ENCODE data around the gene PRKCA.
"Not testable (repeated sequence)": the region's sequence is repeated elsewhere in the genome, so short reads cannot be mapped to it uniquely, and the experiment has no call there.

Gene PRKCA

DNA sequence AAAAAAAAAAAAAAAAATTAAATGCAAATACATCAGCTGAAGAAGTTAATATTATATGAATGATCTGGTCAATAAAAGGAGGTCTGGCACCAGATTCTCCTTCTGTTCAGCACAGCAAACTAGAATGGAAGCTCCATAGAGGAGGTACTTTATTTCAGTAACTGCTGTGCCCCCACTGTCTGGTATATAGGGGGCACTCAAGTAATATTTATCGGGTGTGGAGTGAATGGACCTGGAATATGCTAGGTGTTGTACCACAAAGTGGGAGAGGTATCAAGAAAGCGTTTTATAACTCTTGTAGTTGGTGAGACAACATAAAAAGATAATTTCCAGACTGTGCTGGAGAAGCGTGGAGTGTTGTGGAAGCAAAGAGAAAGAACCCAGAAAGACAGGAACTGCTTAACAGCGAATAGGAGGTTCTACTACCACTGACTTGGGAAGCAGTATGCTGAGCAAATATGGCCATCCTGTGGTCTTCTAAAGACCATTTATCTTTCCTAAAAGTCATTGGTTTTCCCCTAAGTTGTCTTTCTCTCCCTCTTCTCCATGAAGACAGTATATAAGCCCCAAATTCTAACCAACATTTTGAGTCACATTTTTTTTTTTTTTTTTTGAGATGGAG is 12.2 kb upstream of the PRKCA start:
- no peak for DNase-seq (ENCODE audit: low read depth)

DNA sequence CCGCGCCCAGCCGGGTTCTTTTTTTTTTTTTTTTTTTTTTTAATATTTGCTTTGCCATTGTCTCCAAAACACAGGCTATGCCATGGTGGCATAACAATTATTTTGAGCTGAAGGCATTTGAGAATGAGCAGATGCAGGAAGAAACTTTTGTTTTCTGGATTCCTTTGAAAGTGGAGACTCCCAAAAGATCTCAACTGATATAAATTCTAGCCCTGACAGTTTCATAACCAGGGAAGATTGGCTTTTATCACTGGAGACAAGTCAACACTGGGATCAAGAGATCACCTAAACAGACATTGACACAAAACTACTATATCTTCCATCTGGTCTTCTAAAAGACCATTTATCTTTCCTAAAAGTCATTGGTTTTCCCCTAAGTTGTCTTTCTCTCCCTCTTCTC is 10.1 kb upstream of the PRKCA start:
- DNase-seq (ENCODE audit: low read depth), result no peak

DNA sequence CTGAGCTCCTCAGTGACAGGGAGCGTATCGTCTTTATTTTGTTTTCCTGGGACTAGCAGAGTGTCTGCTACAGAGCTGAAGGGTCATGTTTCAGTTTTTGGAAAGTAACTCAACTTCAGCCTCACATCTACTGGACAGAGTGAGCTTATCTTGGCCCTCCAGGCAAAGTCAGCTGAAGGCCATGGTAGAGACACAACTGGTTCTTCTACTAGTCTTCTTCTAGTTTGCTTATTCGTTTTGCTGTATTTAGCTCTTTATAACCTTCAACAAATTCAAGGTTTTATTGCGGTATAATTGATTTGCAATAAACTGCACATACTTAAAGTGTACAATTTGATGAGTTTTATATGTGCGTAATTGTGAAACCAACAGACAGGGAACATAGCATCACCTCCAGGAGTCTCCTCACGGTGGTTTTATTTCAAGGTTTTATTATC is 6.1 kb upstream of the PRKCA start:
- DNase-seq (ENCODE audit: low read depth), result no peak

DNA sequence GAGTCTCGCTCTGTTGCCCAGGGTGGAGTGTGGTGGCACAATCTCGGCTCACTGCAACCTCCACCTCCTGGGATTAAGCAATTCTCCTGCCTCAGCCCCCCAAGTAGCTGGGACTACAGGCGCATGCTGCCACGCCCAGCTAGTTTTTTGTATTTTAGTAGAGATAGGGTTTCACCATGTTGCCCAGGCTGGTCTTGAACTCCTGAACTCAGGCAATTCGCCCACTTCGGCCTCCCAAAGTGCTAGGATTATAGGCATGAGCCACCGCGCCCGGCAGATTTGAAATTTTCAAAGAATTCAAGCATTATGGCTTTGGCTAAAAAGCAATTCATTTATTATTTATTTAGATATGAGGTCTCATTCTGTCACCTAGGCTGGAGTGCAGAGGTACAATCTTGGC is 5.0 kb upstream of the PRKCA start:
- not testable (repeated sequence) for DNase-seq (ENCODE audit: low read depth)

DNA sequence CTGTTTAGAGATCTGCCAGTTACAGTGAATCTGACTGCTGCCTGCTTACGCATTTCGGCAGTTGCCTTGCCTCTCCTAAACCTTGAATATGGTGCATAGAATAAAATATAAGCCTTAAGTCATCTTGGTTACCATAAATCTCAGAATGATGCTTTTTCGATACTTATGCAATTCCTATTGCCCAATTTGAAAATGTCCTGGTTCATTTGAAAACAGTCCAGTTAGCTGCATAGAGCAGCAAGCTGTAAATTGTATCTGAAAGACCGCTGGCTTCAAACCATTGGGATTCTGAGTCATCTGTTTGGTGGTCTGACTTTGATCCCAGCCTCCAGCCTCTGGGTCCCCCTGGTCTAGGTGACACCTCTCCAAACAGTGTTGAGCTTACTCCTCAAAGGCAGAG is 2.7 kb upstream of the PRKCA start:
- DNase-seq (ENCODE audit: low read depth), result no peak

DNA sequence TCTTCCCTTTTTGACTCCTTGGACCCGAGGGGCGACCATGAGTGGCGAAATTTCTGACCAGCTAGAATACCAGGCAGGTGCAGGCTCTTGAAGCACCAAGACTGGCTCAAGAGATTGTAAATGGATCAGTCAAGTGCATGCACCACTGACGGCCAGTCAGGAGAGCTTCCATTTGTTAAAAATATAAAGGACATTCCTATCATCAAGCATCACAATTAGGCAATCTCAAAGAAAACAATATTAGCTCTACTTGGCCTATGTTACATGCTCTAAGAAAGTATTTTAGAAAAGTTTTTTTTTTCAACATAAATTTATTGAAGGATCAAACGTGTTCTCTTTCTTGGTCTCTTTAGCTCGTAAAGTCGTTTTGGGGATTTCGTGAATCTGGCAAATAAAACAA is 1.5 kb upstream of the PRKCA start:
- no peak for DNase-seq (ENCODE audit: low read depth)

DNA sequence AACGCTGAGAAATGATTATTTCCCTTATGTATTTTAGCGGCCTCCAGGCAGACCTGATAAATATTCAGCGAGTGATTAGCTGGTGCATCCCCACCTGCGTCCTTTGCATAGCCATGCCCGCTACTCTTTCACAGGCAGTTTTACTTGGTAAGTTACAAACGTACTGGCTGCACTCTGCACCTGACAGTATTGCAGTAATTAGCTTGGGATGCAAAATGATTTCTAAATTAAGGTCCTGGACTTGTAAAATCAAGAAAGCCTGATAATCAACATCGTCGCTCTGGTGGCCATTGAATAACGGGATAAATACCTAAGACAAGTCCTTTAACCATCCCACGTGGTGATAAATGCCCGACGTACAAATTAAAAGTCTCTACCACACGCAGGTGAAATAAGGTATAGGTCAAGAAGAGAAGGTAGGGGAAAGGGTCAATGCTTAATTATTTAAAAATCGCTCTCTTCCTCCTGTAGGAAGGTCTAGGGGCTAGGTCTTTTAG is 998 bp upstream of the PRKCA start:
- no peak for DNase-seq (ENCODE audit: low read depth)

DNA sequence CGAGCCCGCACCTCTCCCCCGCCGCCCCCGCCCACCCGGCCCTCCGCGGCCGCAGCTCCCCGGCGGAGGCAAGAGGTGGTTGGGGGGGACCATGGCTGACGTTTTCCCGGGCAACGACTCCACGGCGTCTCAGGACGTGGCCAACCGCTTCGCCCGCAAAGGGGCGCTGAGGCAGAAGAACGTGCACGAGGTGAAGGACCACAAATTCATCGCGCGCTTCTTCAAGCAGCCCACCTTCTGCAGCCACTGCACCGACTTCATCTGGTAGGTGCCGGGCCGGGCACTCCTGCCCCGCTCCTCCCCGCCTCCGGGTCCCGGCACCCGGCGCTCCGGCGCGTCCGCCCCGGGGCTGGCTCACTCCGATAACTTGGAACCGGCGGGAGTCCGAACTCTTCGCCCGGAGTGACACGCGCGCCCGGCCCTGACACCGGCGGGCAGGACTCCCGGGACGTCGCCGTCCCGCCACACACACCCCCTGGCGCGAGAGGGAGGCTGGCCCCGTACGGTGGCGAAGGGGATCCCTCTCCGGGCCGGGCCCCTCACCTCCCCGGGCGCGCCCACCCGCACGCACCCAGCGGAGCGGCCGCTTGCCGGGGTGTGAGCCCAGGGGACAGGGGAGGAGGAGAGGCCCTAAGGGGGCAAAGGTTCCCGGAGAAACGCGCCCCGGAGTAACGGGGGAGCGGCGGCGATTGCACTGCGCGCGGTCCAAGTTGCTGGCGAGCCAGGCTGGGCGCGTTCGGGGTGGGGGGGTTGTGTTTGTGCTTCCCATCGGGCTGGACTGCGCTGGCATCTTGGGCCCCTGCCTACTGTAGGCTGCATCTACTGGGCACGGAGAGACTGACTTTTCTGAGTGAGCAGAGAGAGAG is 581 bp downstream of the PRKCA start:
- peak; percentile 45 for DNase-seq (ENCODE audit: low read depth)

DNA sequence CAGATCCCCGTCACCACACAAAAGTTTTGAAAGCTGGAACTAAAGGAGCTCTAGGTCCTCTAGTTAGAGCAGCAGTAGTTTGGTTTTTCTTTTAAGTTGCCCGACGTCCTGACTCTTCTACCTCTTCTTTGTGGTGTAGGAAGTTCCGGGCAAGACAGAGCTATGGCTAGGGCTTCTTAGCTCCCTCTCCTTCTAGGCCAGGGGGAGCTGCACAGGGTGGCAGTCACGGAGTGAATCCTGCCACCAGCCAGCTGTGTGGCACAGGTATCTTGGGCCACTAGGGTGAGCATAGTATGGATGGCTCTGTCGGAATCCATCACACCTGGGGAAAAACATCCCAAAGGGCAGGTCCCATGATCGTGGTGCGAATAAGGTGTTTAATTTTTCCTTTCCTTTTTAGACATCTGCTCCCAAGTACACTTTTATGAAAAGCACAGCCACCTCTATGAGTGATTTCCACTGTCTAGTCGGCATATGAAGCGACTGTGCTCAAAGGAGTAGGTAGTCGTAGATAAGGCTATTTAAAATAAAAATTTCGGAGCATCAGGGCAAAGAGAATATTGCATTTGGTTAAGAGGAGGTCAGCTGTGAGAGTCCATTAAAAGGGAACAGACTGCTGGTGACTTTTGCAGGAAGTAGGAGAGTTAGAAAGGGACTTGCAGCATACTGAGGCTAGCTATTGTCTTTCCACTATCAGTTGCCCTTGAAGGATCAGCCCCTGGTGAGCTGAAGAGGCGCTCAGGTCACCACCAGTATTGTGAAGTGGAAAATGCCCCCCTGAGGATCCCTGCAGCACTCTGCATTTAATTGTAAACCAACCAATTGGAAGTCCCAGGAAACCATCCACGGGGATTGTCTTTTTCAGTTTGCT is 2.1 kb downstream of the PRKCA start:
- DNase-seq (ENCODE audit: low read depth), result peak; percentile 1

DNA sequence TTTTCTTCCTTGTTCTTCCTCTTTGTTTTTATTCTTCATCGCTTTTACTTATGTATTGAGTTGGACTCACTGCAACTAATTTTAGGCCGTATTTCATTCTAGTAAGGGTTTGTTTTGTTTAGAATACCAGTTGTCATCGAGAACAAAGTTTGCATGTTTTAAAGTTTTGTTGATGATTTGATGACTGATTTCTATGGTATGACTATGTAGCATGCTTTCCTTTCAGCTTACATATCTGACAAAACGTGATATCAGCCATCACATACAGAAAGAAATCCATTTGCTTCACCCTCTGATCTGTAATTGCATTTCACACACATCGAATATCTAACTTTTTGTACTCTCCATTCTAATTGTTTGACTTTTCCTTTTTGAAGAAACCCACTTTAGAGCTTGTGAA is 4.0 kb downstream of the PRKCA start:
- DNase-seq (ENCODE audit: low read depth), result no peak

DNA sequence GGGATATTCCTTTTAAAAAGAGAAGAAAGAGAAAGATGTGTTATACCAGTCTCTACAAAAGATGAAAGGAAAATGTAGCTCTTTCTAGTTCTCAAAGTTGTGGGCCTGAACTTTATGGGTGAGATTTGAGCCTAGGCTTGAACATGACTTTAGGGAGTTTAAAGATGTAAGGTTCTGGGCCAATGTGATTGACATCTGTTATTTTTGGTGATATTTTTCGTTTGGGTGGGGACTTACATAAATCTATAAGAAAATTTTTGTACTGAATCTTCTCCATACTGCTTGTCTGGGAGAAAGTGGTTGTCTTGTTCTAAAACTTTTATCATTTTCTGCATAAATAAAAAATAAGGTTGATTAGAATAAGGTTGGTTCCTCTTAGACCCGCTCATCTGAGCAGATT is 4.8 kb downstream of the PRKCA start:
- no peak for DNase-seq (ENCODE audit: low read depth)

DNA sequence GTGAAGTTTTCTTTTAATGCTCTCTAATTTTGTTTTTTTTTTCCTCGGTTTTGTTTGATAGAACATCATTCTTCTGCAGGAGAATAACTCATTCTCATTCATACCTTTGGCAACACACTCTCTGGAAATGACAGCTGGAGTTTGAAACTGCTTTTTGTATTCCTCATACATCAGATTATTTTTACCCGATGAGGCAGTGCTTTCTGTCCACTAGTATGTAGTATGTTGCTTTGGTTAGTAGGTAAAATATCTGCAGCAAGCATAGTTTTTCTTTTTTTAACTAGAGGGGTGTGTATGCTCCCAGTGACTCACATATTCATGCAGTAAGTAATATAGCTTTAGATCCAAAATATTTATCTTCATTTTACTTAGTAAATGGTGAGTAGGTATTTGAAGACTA is 6.4 kb downstream of the PRKCA start:
- DNase-seq (ENCODE audit: low read depth), result no peak

DNA sequence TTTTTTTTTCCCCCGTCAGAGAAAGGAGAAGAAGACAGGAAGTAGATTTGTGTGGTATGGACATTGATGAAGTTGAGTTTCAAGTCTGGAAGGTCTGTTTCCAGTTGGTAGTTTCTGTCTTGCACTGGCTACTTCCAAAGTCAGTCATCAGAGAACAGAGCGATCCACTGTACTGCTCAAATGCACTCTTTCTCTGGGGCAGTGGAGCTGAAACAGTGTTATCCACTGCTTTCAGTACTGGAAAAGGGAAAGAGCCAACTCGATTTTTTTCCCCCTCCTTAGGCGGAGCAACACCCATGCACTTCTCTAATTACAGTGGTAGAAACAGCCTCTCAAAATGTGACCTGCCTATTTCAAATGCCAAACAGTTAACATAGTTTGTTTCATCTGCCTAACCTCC is 7.4 kb downstream of the PRKCA start:
- no peak for DNase-seq (ENCODE audit: low read depth)

DNA sequence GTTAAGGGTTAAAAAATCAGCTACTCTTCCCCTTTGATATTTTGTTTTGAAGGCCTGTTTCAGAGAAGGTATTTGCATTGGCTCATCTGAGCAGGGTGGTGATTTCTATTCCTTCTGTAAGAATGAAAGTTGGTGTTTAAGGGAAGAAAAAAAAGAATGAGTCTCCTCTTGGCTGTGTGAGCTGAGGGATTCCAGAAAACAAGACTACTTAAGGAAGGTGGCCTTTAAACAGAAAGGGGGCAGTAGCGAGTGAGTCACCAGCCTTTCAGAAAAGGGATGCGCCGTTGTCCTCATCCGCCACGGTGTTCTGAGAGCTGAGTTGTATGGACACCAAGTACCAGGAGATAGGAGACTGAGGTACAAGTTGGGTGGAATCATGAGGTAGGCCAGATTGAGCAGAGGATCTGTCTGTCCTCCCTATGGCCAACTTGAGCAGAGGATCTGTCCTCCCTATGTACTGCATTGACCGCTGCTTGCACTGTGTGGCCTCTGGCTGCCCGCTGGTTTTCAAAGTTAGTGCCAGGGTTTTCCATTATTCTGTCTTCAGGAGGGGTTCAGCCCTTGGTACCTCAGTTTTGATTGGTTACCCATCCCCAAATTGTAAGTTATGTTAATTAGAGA is 8.2 kb downstream of the PRKCA start:
- DNase-seq (ENCODE audit: low read depth), result no peak

DNA sequence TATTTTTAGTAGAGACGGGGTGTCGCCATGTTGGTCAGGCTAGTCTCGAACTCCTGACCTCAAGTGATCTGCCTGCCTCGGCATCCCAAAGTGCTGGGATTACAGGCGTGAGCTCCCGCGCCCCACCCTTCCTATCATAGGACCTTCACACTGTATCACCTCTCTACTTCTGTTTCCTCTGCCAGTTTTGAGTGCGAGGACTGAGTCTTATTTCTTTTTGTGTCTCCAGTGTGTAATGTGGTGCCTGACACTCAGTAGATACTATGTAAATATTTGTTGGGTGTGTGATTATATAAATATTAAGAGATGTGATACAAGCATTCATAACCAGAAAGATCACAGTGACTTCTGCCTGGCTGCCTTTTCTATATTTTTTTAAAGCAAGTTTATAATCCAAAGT is 10.5 kb downstream of the PRKCA start:
- DNase-seq (ENCODE audit: low read depth), result no peak

DNA sequence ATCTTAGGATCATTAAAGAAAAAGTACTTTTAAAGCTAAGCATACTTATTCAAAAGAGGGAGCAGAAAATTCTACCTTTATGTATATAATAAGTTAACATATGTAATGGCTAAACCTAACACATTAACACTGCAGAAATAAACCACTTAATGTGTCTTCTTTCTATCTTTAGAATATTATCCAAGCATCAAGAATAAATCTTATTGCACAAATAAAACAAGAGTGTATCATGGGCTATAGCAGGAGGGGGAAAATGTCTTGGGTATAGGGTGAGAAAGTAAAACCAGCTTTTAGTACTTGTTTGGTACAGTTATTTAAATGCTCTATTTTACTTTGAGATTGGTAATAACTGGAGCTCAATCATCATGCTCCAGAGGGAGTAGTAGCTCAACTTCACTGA is 10.9 kb downstream of the PRKCA start:
- DNase-seq (ENCODE audit: low read depth), result no peak

DNA sequence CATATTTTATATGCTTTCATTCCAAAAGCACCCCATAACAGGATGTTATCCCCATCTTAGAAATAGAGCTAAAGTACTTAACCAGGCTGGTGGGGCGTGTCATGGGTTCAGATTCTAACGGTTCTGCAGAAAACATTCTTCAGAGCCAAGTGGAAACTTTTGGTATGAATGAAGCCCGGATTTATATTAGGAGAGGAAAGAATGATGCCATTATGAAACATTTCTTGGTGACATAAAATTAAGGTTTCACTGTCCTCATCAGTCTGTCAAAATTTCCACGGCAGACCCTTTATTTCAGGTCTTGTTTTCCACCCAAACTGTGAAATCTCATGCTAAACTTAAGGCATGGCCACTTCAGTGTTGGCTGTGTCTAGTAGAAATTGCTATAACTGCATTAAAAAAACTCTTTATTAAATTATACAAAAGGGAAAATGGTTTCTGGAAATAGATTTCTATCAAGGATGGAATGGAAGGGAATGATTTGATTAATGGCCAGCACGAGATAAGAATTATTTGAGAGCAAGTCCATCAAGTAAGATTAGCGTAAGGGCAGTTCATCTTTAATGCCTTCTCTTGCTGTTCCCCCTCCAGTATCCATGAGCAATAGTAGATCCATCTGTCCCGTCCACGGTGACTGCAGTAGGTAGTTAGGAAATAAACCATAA is 11.7 kb downstream of the PRKCA start:
- DNase-seq (ENCODE audit: low read depth), result no peak

DNA sequence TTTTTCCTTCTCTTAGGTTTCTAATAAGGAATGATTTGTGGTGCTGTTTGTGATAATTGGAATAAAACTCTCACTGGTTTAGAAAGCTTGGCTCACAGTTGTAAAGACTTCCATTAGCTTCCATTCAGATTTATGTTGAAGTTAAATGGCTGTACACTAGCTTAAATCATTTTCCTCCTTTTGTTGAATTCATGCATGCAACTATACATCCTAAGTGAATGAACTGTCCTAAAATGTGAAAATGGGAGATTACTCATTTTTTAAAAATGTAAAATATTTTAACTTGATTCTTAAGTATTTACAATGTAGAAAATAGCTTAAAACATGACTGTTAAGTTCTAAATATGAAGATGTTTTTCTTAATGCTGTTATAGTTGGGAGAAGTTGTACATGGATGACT is 15.2 kb downstream of the PRKCA start:
- DNase-seq (ENCODE audit: low read depth), result no peak

DNA sequence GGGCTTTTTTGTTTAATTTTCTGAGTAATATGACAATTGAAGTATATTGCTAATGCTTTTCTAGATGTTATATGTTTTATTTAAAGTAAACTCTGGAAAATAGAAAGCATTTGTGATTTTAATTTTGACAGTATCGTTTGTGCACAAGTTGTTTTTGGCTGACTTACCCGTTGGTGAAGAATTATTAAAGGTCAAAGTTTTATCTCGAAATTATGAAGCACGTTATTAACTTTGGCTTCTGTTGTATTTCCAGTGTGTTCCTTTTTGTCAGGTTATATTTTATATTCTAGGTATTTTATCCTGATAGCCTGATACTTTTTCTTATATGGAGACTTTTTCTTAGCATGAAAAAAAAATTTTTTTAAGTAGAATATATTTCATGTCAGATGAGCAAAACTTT is 16.8 kb downstream of the PRKCA start:
- no peak for DNase-seq (ENCODE audit: low read depth)

DNA sequence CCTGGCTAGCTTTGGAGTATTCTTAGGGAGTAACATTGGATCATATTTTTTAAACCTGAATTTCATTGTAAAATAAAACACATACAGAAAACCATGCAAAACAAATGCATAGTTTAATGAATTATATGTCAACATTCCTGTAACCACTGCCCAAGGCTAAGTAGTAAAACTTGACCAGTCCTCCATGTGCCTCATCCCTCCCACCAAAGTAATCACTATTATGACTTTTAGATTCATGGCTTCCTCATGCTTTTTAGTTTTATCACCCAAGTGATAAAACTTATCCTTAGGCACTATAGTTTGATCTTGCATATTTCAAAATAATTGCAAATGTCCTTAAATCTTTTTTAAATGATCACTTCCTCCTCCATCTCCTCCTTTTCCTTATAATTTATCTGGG is 20.4 kb downstream of the PRKCA start:
- no peak for DNase-seq (ENCODE audit: low read depth)

DNA sequence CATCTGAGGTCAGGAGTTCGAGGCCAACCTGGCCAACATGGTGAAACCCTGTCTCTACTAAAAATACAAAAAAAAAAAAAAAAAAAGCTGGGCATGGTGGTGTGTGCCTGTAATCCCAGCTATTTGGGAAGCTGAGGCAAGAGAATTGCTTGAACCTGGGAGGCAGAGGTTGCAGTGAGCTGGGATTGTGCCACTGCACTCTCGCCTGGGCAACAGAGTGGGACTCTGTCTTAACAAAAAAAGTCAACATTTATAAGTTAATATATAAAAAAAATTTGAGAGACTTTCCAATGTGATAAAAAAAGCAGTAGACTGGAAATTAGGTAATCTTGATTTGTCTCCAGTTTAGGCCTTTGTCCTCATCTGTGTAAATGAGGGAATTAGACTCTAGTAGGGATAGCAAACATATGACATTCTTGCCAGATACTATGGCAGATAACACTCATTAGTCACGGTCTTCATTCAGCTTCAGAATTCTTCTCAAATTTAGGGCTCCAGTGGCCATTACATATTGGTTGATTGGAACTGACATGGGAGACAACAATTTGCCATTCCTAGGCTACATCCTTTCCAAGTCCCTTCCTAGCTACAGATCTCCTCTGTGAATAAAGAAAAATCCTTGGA is 22.1 kb downstream of the PRKCA start:
- DNase-seq (ENCODE audit: low read depth), result not testable (repeated sequence)
